ENCODE measurements around the gene RPA3.

Gene RPA3

DNA sequence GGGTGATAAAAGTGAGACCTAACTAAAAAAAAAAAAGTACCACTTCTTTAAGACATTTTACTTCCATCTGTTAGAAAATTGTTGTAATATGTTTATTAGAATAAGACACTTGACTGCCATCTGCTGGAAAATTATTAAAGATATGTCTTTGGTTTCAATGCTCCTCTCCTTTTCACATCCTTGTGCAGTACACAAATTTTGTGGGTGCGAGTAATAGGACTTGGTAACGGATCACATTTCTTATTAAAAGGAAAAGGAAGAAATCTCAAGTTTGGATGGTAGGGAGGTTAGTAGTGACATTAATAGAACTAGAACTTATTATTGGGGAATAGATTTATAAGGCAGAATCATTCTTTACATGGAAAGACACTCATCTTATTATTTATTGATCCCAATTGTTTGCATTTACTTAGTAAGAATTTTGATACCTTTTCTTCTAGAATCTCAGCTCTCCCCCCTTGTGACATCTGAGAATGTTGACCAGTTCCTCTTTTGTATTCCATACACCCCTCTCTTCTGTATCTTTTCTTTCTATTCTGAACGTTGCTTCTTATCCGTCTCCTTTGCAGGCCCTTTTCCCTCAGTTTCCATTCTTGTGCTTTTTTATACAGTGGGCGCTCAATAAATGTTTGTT, 43.0 kb upstream of the RPA3 start:
- TF ChIP-seq, protein P1, sequence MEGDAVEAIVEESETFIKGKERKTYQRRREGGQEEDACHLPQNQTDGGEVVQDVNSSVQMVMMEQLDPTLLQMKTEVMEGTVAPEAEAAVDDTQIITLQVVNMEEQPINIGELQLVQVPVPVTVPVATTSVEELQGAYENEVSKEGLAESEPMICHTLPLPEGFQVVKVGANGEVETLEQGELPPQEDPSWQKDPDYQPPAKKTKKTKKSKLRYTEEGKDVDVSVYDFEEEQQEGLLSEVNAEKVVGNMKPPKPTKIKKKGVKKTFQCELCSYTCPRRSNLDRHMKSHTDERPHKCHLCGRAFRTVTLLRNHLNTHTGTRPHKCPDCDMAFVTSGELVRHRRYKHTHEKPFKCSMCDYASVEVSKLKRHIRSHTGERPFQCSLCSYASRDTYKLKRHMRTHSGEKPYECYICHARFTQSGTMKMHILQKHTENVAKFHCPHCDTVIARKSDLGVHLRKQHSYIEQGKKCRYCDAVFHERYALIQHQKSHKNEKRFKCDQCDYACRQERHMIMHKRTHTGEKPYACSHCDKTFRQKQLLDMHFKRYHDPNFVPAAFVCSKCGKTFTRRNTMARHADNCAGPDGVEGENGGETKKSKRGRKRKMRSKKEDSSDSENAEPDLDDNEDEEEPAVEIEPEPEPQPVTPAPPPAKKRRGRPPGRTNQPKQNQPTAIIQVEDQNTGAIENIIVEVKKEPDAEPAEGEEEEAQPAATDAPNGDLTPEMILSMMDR (IDR thresholded peaks at IDR 0.05; ENCODE audit: low read depth, low read length) = no peak
- TF ChIP-seq, protein P2, sequence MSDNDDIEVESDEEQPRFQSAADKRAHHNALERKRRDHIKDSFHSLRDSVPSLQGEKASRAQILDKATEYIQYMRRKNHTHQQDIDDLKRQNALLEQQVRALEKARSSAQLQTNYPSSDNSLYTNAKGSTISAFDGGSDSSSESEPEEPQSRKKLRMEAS (IDR thresholded peaks at IDR 0.05; ENCODE audit: low read depth, low read length) = no peak
- TF ChIP-seq POLR2A (IDR thresholded peaks at IDR 0.05; ENCODE audit: extremely low read depth, insufficient read length) = no peak
- no peak for TF ChIP-seq MYC (IDR thresholded peaks at IDR 0.05; ENCODE audit: low read depth, low read length)
- H3K4me3 ChIP-seq (ENCODE audit: low read depth, low read length) = no peak overlapping the region
- peak; percentile 45 for DNase-seq (ENCODE audit: low read depth)

DNA sequence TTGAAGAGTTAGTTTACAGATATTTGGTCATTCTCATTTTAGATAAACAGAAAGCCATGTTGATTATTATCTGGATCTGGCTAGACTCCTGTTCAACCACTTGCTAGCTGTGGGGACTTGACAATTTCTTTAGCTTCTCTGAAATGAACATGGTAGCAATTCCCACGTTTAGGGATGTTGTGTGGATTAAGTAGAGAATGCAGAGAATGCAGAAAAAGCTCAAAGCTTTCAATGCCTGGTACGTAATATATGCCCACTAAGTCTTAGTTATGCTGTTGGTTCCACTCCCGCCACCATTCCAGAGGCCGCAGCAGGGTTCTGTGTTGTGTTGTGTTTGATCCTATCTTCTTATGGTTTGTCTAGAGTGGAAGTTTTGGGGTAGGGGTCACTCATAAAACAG, 39.2 kb upstream of the RPA3 start:
- TF ChIP-seq, protein P1 (IDR thresholded peaks at IDR 0.05; ENCODE audit: low read depth, low read length) = no peak
- TF ChIP-seq, protein P2 (IDR thresholded peaks at IDR 0.05; ENCODE audit: low read depth, low read length) = no peak
- TF ChIP-seq MYC (IDR thresholded peaks at IDR 0.05; ENCODE audit: low read depth, low read length) (no peak), POLR2A (IDR thresholded peaks at IDR 0.05; ENCODE audit: extremely low read depth, insufficient read length) (no peak)

DNA sequence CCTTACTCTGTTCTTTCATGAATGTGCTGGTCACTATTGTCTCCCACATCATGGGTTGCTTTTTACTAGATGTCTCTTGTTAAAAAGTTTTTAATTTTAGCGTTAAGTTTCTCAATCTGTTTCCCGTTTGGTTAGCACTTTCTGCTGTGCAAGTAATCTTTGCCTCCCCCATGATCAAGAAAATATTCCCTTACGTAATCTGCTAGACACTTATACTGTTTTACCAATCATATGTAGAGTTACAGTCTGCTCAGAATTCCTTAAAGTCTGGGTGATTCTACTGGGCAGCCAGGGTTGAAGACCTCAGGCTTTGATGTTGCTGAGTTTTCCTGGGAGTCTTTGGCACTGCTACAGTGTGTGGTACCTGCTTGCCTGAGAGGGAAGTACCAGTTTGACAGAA, 38.2 kb upstream of the RPA3 start:
- TF ChIP-seq POLR2A (IDR thresholded peaks at IDR 0.05; ENCODE audit: extremely low read depth, insufficient read length) (no peak), MYC (IDR thresholded peaks at IDR 0.05; ENCODE audit: low read depth, low read length) (no peak)
- TF ChIP-seq, protein P1 (IDR thresholded peaks at IDR 0.05; ENCODE audit: low read depth, low read length) = no peak
- TF ChIP-seq, protein P2 (IDR thresholded peaks at IDR 0.05; ENCODE audit: low read depth, low read length) = no peak
- no peak for DNase-seq (ENCODE audit: low read depth)

More for the DNA sequence above, 39.2 kb upstream of the RPA3 start:
- H3K4me3 ChIP-seq (ENCODE audit: low read depth, low read length) = no peak overlapping the region
- DNase-seq (ENCODE audit: low read depth) = no peak

DNA sequence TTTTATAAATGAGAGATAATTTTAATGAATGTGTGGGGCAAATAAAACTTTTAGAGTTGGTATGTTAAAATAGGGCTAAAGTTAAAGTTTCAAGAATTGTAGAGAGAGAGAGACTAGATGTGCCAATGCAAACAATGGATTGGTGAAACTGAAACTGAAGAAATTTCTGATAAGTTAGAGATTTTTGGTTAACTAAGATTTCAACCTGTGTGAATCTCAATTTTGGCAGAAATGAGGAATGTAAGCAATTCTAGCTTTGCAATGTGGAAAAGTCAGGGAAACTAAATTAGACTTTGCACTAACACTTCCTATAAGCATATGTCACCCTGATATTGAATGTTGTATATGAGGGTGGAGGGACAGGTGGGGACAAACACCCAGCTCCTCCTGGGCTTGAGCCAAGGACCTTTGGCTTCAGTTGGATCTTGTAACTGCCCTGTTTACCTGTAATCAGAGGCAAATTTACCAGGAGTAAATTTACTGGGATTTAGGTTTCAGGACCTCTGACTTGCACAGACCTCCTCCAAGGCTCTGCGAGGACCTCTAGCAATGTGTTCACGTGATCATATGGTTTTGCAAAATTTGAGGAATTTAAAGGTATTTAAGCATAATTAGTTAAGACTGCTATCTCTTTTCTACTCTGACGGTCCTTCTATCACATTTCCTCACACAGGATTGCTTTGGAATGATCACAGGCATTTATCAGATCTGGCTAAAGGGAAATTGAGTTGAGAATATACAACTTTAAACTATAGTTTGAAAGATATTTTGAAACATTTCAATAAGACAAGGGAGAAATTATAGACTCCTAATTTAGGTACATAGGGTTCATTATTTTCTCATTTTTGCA, 33.1 kb upstream of the RPA3 start:
- H3K4me3 ChIP-seq (ENCODE audit: low read depth, low read length) = no peak overlapping the region
- no peak for DNase-seq (ENCODE audit: low read depth)

More for the DNA sequence above, 38.2 kb upstream of the RPA3 start:
- H3K4me3 ChIP-seq (ENCODE audit: low read depth, low read length) = no peak overlapping the region

DNA sequence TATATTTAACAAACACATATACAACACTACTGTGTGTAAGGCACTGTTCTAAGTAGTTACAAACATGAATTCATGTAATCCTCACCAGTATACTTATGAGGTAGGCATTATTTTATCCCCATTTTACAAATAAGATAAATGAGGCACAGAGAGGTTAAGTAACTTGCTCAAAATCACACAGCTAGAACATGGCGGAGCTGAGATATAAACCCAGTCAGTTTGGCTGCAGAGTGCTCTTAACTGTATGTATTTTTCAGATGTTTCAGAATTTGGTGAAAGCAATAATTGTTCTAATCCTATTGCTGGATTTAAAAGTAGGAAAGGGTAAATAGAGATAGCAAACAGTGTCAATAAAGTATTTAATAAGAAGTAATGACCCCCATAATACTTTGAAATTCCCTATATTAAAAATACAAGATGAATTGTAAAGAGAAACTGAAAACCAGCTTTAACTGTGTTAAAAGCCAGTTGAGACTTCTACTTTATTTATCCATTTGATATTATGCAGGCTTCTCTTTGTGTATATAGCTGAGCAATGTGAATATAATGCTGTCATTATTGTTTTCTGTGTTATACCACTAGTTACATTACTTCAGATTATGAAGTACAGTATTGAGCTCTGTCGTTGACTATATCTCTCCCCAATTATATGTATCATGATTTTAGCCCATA, 32.3 kb upstream of the RPA3 start:
- no peak overlapping the region for H3K4me3 ChIP-seq (ENCODE audit: low read depth, low read length)
- DNase-seq (ENCODE audit: low read depth) = no peak
- TF ChIP-seq, protein P2 (IDR thresholded peaks at IDR 0.05; ENCODE audit: low read depth, low read length) = no peak
- TF ChIP-seq, protein P1 (IDR thresholded peaks at IDR 0.05; ENCODE audit: low read depth, low read length) = no peak
- TF ChIP-seq MYC (IDR thresholded peaks at IDR 0.05; ENCODE audit: low read depth, low read length) = no peak
- TF ChIP-seq POLR2A (IDR thresholded peaks at IDR 0.05; ENCODE audit: extremely low read depth, insufficient read length) = no peak

More for the DNA sequence above, 33.1 kb upstream of the RPA3 start:
- TF ChIP-seq POLR2A (IDR thresholded peaks at IDR 0.05; ENCODE audit: extremely low read depth, insufficient read length) = no peak
- TF ChIP-seq, protein P2 (IDR thresholded peaks at IDR 0.05; ENCODE audit: low read depth, low read length) = no peak
- TF ChIP-seq MYC (IDR thresholded peaks at IDR 0.05; ENCODE audit: low read depth, low read length) = no peak
- TF ChIP-seq, protein P1 (IDR thresholded peaks at IDR 0.05; ENCODE audit: low read depth, low read length) = no peak
